CD4-positive, alpha-beta memory T cell (primary cell): ENCODE measurements around the gene ZBTB20. TPM values are rescaled to one million over a fixed set of nuclear protein-coding genes. Genes with fewer than 3 reads are reported as not detected.
A peak's percentile ranks its signal among the peaks of the same experiment; 100 is the strongest.
"Not testable (repeated sequence)": the region's sequence is repeated elsewhere in the genome, so short reads cannot be mapped to it uniquely, and the experiment has no call there.

Experiments used
- CTCF ChIA-PET: fragments of 350-600 bp; sonication (Branson Sonifier 250); formaldehyde crosslinking; loops from one replicate; lab custom pipeline; 2021; ENCODE audit warnings: inconsistent platforms; ENCODE audit not compliant: partially characterized antibody; lab: Charles Lee
- POLR2A ChIA-PET: fragments of 350-600 bp; sonication (Branson Sonifier 250); formaldehyde crosslinking; loops from one replicate; lab custom pipeline; 2021; ENCODE audit not compliant: partially characterized antibody; lab: Charles Lee
- DNase-seq, 5 donors: peaks; one replicate each; pipeline versions ENCODE4 v3.0.0 to v3.0.0-alpha.2; 2020 to 2022; ENCODE audit warnings: mixed read lengths in 1 of 5
- H3K27ac ChIP-seq: one replicate; pipeline ENCODE4 v1.7.0; 2013; ENCODE audit warnings: low read depth, low read length
- H3K27me3 ChIP-seq: 2 replicates; pipeline ENCODE4 v1.7.0; 2013; ENCODE audit warnings: mild to moderate bottlenecking, low read length, moderate library complexity; ENCODE audit not compliant: insufficient read depth
- H3K36me3 ChIP-seq: 2 replicates; pipeline ENCODE4 v1.7.0; 2013; ENCODE audit warnings: mild to moderate bottlenecking, low read length, moderate library complexity; ENCODE audit not compliant: insufficient read depth
- H3K4me1 ChIP-seq: 2 replicates; pipeline ENCODE4 v1.7.0; 2013; ENCODE audit warnings: mild to moderate bottlenecking, low read length, moderate library complexity; ENCODE audit not compliant: insufficient read depth
- H3K4me3 ChIP-seq, 2 donors: one replicate each; pipeline ENCODE4 v1.7.0; 2013; ENCODE audit warnings: low read length in 2 of 2, mild to moderate bottlenecking in 1 of 2
- H3K9me3 ChIP-seq, 2 donors: one replicate each; pipeline ENCODE4 v1.7.0; 2013; ENCODE audit warnings: low read length in 2 of 2, control low read depth in 1 of 2; ENCODE audit not compliant: control insufficient read depth in 1 of 2
- H3K27ac Mint-ChIP-seq, 7 donors: one replicate each; pipeline ENCODE4 v1.8.0; 2020 to 2021; ENCODE audit warnings: mixed read lengths in 7 of 7, mild to moderate bottlenecking in 6 of 7, inconsistent platforms in 3 of 7, moderate library complexity in 3 of 7
- H3K27me3 Mint-ChIP-seq, 2 donors: one replicate each; pipeline ENCODE4 v1.8.0; 2020 to 2021; ENCODE audit warnings: mixed read lengths in 2 of 2
- H3K36me3 Mint-ChIP-seq, 2 donors: one replicate each; pipeline ENCODE4 v1.8.0; 2020 to 2021; ENCODE audit warnings: mixed read lengths in 2 of 2, inconsistent platforms in 1 of 2, mild to moderate bottlenecking in 1 of 2
- H3K4me1 Mint-ChIP-seq, 4 donors: one replicate each; pipeline ENCODE4 v1.8.0; 2020 to 2021; ENCODE audit warnings: mixed read lengths in 4 of 4, mild to moderate bottlenecking in 1 of 4
- H3K4me3 Mint-ChIP-seq, 8 donors: one replicate each; pipeline ENCODE4 v1.8.0; 2020 to 2021; ENCODE audit warnings: mixed read lengths in 8 of 8, mild to moderate bottlenecking in 7 of 8, moderate library complexity in 6 of 8, inconsistent platforms in 3 of 8
- H3K9me3 Mint-ChIP-seq, 8 donors: one replicate each; pipeline ENCODE4 v1.8.0; 2020 to 2021; ENCODE audit warnings: mixed read lengths in 8 of 8, mild to moderate bottlenecking in 5 of 8, inconsistent platforms in 3 of 8, moderate library complexity in 1 of 8
- intact Hi-C: fragments of 100-400 bp; cut with micrococcal nuclease; formaldehyde crosslinking; loops from one replicate; pipeline ENCODE4 v1.15.1; 2023
- polyA plus RNA-seq, 2 donors: library from polyadenylated mRNA; unstranded; fragments of 300-500 nt; fragmentation: Illumina TruSeq; gene quantifications; one replicate each; pipeline ENCODE4 v1.2.3, GENCODE V29; 2021
- total RNA-seq, 2 experiments: library from RNA; stranded (reverse); gene quantifications; one replicate each; pipeline ENCODE4 v1.2.3, GENCODE V29; 2021

The ZBTB20 gene
- total and polyA plus RNA-seq, 4 experiments from 2014 or later: 21.9 to 58.4 (median 41.4) TPM

DNA sequence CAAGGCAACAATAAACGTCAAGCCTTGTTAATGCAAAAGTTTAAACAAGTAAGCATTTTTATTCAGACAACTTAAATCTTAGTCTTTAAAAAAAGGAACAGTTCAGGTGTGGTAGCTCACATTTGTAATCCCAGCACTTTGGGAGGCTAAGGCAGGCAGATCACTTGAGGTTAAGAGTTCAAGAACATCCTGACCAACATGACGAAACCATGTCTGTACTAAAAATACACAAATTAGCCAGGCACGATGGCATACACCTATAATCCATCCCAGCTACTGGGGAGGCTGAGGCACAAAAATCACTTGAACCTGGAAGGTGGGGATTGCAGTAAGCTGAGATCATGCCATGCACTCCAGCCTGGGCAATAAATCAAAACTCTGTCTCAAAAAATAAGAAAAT, 19.9 kb downstream of the ZBTB20 start:
- Mint-ChIP-seq H3K4me1 (peaks cover 14 to 16% (median 15%) of the 10 kb centered on the region in 4 donors), H3K27ac (no peak overlapping the region), H3K9me3 (peaks cover 0 to 3% (median 0%) of the 10 kb centered on the region in 8 donors), H3K36me3 (peaks cover 2 to 9% of the 10 kb centered on the region in 2 donors), H3K27me3 (no peaks in the 10 kb centered on the region), H3K4me3 (no peak overlapping the region)
- no peak overlapping the region for H3K27ac ChIP-seq
- intact Hi-C loops: no loop called here
- no peaks in the 10 kb centered on the region for H3K9me3 ChIP-seq
- H3K27me3 ChIP-seq: no peaks in the 10 kb centered on the region
- no peak for DNase-seq
- H3K36me3 ChIP-seq: no peaks in the 10 kb centered on the region
- ChIA-PET CTCF (no interaction called here), POLR2A (no interaction called here)
- H3K4me3 ChIP-seq: no peak overlapping the region
- H3K4me1 ChIP-seq: no peaks in the 10 kb centered on the region

DNA sequence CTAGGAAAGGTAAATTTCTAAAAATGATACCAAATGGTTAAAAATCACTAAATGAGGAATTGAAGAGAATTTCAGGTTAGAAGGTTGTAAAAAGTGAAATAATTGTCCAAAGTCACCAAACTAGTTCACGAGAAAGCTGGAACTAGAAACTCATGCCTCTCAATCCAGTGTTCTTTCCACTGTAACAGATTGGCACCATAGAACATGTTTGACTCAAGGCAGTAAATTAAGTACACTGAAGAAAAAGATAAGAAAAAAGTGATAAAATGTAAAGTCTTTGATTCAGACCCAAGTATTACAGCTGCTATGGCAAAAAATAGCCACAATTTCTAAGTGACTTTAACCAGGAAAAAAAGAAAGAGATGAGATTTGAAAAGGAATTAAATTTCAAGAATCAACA, 26.5 kb downstream of the ZBTB20 start:
- no peaks in the 10 kb centered on the region for H3K36me3 ChIP-seq
- peaks cover 5 to 16% of the 10 kb centered on the region in 2 donors for H3K36me3 Mint-ChIP-seq
- DNase-seq: no peak
- no peak overlapping the region for H3K4me3 ChIP-seq
- peaks cover 0 to 3% (median 0%) of the 10 kb centered on the region in 8 donors for H3K9me3 Mint-ChIP-seq
- no peak overlapping the region for H3K27ac ChIP-seq
- no peak overlapping the region for H3K4me3 Mint-ChIP-seq
- ChIA-PET POLR2A (no interaction called here), CTCF (no interaction called here)
- H3K27me3 ChIP-seq: no peaks in the 10 kb centered on the region
- peak overlapping the region in 1 of 7 donors; percentile 67 for H3K27ac Mint-ChIP-seq
- H3K4me1 Mint-ChIP-seq: peaks cover 17 to 29% (median 22%) of the 10 kb centered on the region in 4 donors
- intact Hi-C loops: no loop called here
- no peaks in the 10 kb centered on the region for H3K9me3 ChIP-seq
- no peaks in the 10 kb centered on the region for H3K27me3 Mint-ChIP-seq
- H3K4me1 ChIP-seq: peaks cover 6% of the 10 kb centered on the region

- ChIA-PET CTCF (no interaction called here), POLR2A (no interaction called here)
- H3K4me3 ChIP-seq: no peak overlapping the region
- no peak for DNase-seq
- no peaks in the 10 kb centered on the region for H3K4me1 ChIP-seq
- intact Hi-C loops: no loop called here
- H3K36me3 ChIP-seq: no peaks in the 10 kb centered on the region
- no peaks in the 10 kb centered on the region for H3K27me3 Mint-ChIP-seq
- no peaks in the 10 kb centered on the region for H3K27me3 ChIP-seq
- peaks cover 3 to 7% of the 10 kb centered on the region in 2 donors for H3K36me3 Mint-ChIP-seq
- peaks cover 5 to 16% (median 7%) of the 10 kb centered on the region in 4 donors for H3K4me1 Mint-ChIP-seq
- H3K4me3 Mint-ChIP-seq: no peak overlapping the region
- no peaks in the 10 kb centered on the region for H3K9me3 Mint-ChIP-seq
- H3K27ac Mint-ChIP-seq: no peak overlapping the region
- H3K9me3 ChIP-seq: no peaks in the 10 kb centered on the region
- H3K27ac ChIP-seq: no peak overlapping the region
Measured at GRCh38 chr3:115113367-115113766, 33.7 kb downstream of the ZBTB20 start.

DNA sequence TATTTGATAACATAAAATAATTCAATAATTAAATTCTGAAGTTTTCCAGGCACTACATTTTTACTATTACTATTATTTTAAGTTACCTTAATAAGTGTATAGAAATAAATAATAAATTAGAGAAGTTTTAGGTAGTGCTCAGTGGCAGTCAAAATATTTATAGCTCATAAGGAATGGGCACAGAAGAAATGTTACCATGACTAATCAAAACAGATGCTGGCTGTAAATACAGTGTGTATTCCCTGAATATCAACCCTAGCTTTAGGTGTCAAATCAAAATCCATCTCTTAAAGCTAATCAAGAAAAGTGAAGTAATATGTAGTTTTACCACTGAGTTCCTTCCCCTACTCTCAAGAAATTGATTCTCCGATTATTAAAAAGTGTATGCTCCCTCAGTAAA, 35.5 kb downstream of the ZBTB20 start:
- CTCF ChIA-PET: no interaction called here
- peaks cover 0 to 4% (median 0%) of the 10 kb centered on the region in 8 donors for H3K9me3 Mint-ChIP-seq
- Histone ChIP-seq H3K9me3 (no peaks in the 10 kb centered on the region), H3K4me3 (no peak overlapping the region), H3K4me1 (no peaks in the 10 kb centered on the region), H3K36me3 (no peaks in the 10 kb centered on the region), H3K27me3 (no peaks in the 10 kb centered on the region), H3K27ac (no peak overlapping the region)
- POLR2A ChIA-PET: no interaction called here
- no peak overlapping the region for H3K27ac Mint-ChIP-seq
- no peaks in the 10 kb centered on the region for H3K27me3 Mint-ChIP-seq
- H3K4me1 Mint-ChIP-seq: peaks cover 5 to 14% (median 9%) of the 10 kb centered on the region in 4 donors
- peaks cover 9 to 17% of the 10 kb centered on the region in 2 donors for H3K36me3 Mint-ChIP-seq
- intact Hi-C loops: no loop called here
- H3K4me3 Mint-ChIP-seq: no peak overlapping the region
- no peak for DNase-seq

- no peak overlapping the region for H3K27ac ChIP-seq
- ChIA-PET POLR2A (no interaction called here), CTCF (no interaction called here)
- no peaks in the 10 kb centered on the region for H3K9me3 ChIP-seq
- intact Hi-C loops: no loop called here
- H3K4me1 ChIP-seq: no peaks in the 10 kb centered on the region
- Mint-ChIP-seq H3K9me3 (peaks cover 0 to 4% (median 0%) of the 10 kb centered on the region in 8 donors), H3K27me3 (no peaks in the 10 kb centered on the region), H3K36me3 (peaks cover 9 to 16% of the 10 kb centered on the region in 2 donors), H3K27ac (no peak overlapping the region), H3K4me1 (peaks cover 5 to 12% (median 8%) of the 10 kb centered on the region in 4 donors), H3K4me3 (no peak overlapping the region)
- no peaks in the 10 kb centered on the region for H3K36me3 ChIP-seq
- H3K27me3 ChIP-seq: no peaks in the 10 kb centered on the region
- no peak overlapping the region for H3K4me3 ChIP-seq
- DNase-seq: no peak
Measured at GRCh38 chr3:115110830-115111229, 36.3 kb downstream of the ZBTB20 start.

- H3K4me1 ChIP-seq, H3K27ac Mint-ChIP-seq, DNase-seq, H3K9me3 Mint-ChIP-seq, H3K4me3 Mint-ChIP-seq, H3K9me3 ChIP-seq, CTCF ChIA-PET, POLR2A ChIA-PET, H3K36me3 ChIP-seq, H3K4me3 ChIP-seq, intact Hi-C loops, H3K27me3 ChIP-seq, H3K27ac ChIP-seq, H3K27me3 Mint-ChIP-seq: not testable (repeated sequence)
- H3K36me3 Mint-ChIP-seq: peaks cover 9 to 19% of the 10 kb centered on the region in 2 donors
- peaks cover 5 to 12% (median 8%) of the 10 kb centered on the region in 4 donors for H3K4me1 Mint-ChIP-seq
Measured at GRCh38 chr3:115110066-115110465, 37.0 kb downstream of the ZBTB20 start.

- Mint-ChIP-seq H3K4me3 (no peak overlapping the region), H3K36me3 (peaks cover 23 to 32% of the 10 kb centered on the region in 2 donors), H3K9me3 (peaks cover 0 to 7% (median 4%) of the 10 kb centered on the region in 8 donors), H3K4me1 (peaks cover 5 to 11% (median 7%) of the 10 kb centered on the region in 4 donors), H3K27ac (no peak overlapping the region), H3K27me3 (no peaks in the 10 kb centered on the region)
- no peak overlapping the region for H3K4me3 ChIP-seq
- no peaks in the 10 kb centered on the region for H3K9me3 ChIP-seq
- DNase-seq: no peak
- H3K4me1 ChIP-seq: no peaks in the 10 kb centered on the region
- no peak overlapping the region for H3K27ac ChIP-seq
- POLR2A ChIA-PET: interaction anchor here (0.6 kb wide), 1 partner anchor 16 kb away, joined by 3 read pairs; no protein-coding TSS in a partner anchor
- H3K36me3 ChIP-seq: no peaks in the 10 kb centered on the region
- no peaks in the 10 kb centered on the region for H3K27me3 ChIP-seq
- intact Hi-C loops: no loop called here
- CTCF ChIA-PET: interaction anchor here (0.7 to 1.0 kb wide), 2 partner anchors 16 to 375 kb away, joined by 3 to 4 read pairs; no protein-coding TSS in a partner anchor
Measured at GRCh38 chr3:115108614-115109013, 38.5 kb downstream of the ZBTB20 start.
